GM23338 (cell line): ENCODE measurements around the gene OLFML1. TPM values are rescaled to one million over a fixed set of nuclear protein-coding genes. Genes with fewer than 3 reads are reported as not detected.

Experiments
- ATAC-seq: fragments of 200-7000 bp; cut with Tn5 transposase; 3 replicates; pipeline ENCODE4 v1.9.1; 2020
- DNase-seq: peaks from one replicate; pipeline ENCODE4 v3.0.0-alpha.2; 2015; ENCODE audit warnings: low spot score
- H2AFZ ChIP-seq: fragments of 200-600 bp; sonication (generic); 2 replicates; pipeline ENCODE4 v1.8.0; 2016; ENCODE audit warnings: antibody characterized with exemption, mild to moderate bottlenecking, moderate library complexity
- H3F3A ChIP-seq: fragments of 200-600 bp; sonication (generic); replicated peaks from 2 replicates; pipeline ENCODE4 v1.8.0; 2017; ENCODE audit warnings: antibody characterized with exemption, mixed run types, low read depth
- H3K27ac ChIP-seq: fragments of 200-600 bp; sonication (generic); 2 replicates; pipeline ENCODE4 v1.6.1; 2016; ENCODE audit warnings: low read depth
- H3K27me3 ChIP-seq: fragments of 200-600 bp; sonication (generic); 2 replicates; pipeline ENCODE4 v1.8.0; 2016; ENCODE audit warnings: mild to moderate bottlenecking, mixed run types, moderate library complexity; ENCODE audit not compliant: insufficient read depth
- H3K36me3 ChIP-seq: fragments of 200-600 bp; sonication (generic); 2 replicates; pipeline ENCODE4 v1.8.0; 2016; ENCODE audit warnings: mild to moderate bottlenecking; ENCODE audit not compliant: insufficient read depth
- H3K4me1 ChIP-seq: fragments of 200-600 bp; sonication (generic); 2 replicates; pipeline ENCODE4 v1.8.0; 2016; ENCODE audit warnings: mild to moderate bottlenecking, moderate library complexity; ENCODE audit not compliant: insufficient read depth
- H3K4me2 ChIP-seq: fragments of 200-600 bp; sonication (generic); 2 replicates; pipeline ENCODE4 v1.7.1; 2017; ENCODE audit warnings: mixed run types
- H3K4me3 ChIP-seq: fragments of 200-600 bp; sonication (generic); 2 replicates; pipeline ENCODE4 v1.6.1; 2016; ENCODE audit warnings: mixed run types
- H3K79me2 ChIP-seq: fragments of 200-600 bp; sonication (generic); replicated peaks from 2 replicates; pipeline ENCODE4 v1.8.0; 2017; ENCODE audit warnings: mild to moderate bottlenecking; ENCODE audit not compliant: insufficient read depth
- H3K9me2 ChIP-seq: fragments of 200-600 bp; sonication (generic); 2 replicates; pipeline ENCODE4 v1.8.0; 2017; ENCODE audit not compliant: insufficient read depth
- H4K20me1 ChIP-seq: fragments of 200-600 bp; sonication (generic); replicated peaks from 2 replicates; pipeline ENCODE4 v1.8.0; 2017; ENCODE audit warnings: mild to moderate bottlenecking; ENCODE audit not compliant: insufficient read depth
- H3K27ac Mint-ChIP-seq: 2 replicates; pipeline ENCODE4 v1.8.0; 2020; ENCODE audit warnings: inconsistent platforms, mild to moderate bottlenecking, moderate library complexity, mixed read lengths
- H3K27me3 Mint-ChIP-seq: 3 replicates; pipeline ENCODE4 v1.8.0; 2022; ENCODE audit warnings: low read depth, mild to moderate bottlenecking, moderate library complexity, mixed read lengths, inconsistent platforms; ENCODE audit not compliant: insufficient read depth, poor library complexity
- H3K36me3 Mint-ChIP-seq: 3 replicates; pipeline ENCODE4 v1.8.0; 2021; ENCODE audit warnings: low read depth, mild to moderate bottlenecking, inconsistent platforms, moderate library complexity, mixed read lengths
- H3K4me1 Mint-ChIP-seq: 3 replicates; pipeline ENCODE4 v1.8.0; 2020; ENCODE audit warnings: mild to moderate bottlenecking, inconsistent platforms, mixed read lengths
- H3K4me3 Mint-ChIP-seq: 3 replicates; pipeline ENCODE4 v1.8.0; 2021; ENCODE audit warnings: moderate library complexity, mild to moderate bottlenecking, inconsistent platforms, mixed read lengths
- H3K9me3 Mint-ChIP-seq: 3 replicates; pipeline ENCODE4 v1.8.0; 2020; ENCODE audit warnings: moderate library complexity, mild to moderate bottlenecking, inconsistent platforms, mixed read lengths
- CREB1 ChIP-seq: fragments of 250-450 bp; sonication (Bioruptor Pico); IDR thresholded peaks from 2 replicates; pipeline ENCODE4 v1.5.0; 2020; ENCODE audit warnings: low read depth, mild to moderate bottlenecking, moderate library complexity
- EZH2 ChIP-seq: fragments of 200-600 bp; sonication (generic); IDR thresholded peaks from one replicate; pipeline ENCODE4 v1.8.0; 2017; ENCODE audit warnings: antibody characterized with exemption, mild to moderate bottlenecking, low read depth; ENCODE audit not compliant: unreplicated experiment
- EZH2phosphoT487 ChIP-seq: fragments of 200-600 bp; sonication (generic); IDR thresholded peaks from one replicate; pipeline ENCODE4 v1.8.1; 2018; ENCODE audit warnings: antibody characterized with exemption; ENCODE audit not compliant: unreplicated experiment
- JUNB ChIP-seq: IDR thresholded peaks from one replicate; pipeline ENCODE4 v1.6.1; 2016; ENCODE audit warnings: antibody characterized with exemption; ENCODE audit not compliant: unreplicated experiment
- NANOG ChIP-seq: IDR thresholded peaks from 2 replicates; pipeline ENCODE4 v1.6.1; 2016; ENCODE audit warnings: antibody characterized with exemption, borderline replicate concordance
- ZNF114 ChIP-seq: fragments of 250-450 bp; sonication (Bioruptor Pico); IDR thresholded peaks from 2 replicates; pipeline ENCODE4 v1.5.0; 2020; ENCODE audit warnings: mild to moderate bottlenecking, moderate library complexity
- ZNF331 ChIP-seq: fragments of 250-450 bp; sonication (Bioruptor Pico); IDR thresholded peaks from 2 replicates; pipeline ENCODE4 v1.5.0; 2020; ENCODE audit warnings: low read depth, mild to moderate bottlenecking, moderate library complexity
- polyA plus RNA-seq: library from polyadenylated mRNA; unstranded; fragments of >200 nt; fragmentation: Nextera tagmentation; extraction: Ambion mirVana; gene quantifications from 2 replicates; pipeline ENCODE4 v1.2.1, GENCODE V29; 2016
- total RNA-seq: library from RNA; depleted of rRNA; stranded (reverse); fragments of >200 nt; shearing (Covaris generic); gene quantifications from 2 replicates; pipeline ENCODE4 v1.2.3, GENCODE V29; 2014
- TF ChIP-seq, protein P1 (sequence below): fragments of 250-450 bp; sonication (Bioruptor Pico); IDR thresholded peaks from 2 replicates; pipeline ENCODE4 v1.5.0; 2020; ENCODE audit warnings: mild to moderate bottlenecking, moderate library complexity
- TF ChIP-seq, protein P2 (sequence below): IDR thresholded peaks from 2 replicates; pipeline ENCODE4 v1.6.1; 2016; ENCODE audit warnings: antibody characterized with exemption

The OLFML1 gene
- total and polyA plus RNA-seq, 2 experiments from 2014 or later = 0.21 TPM; not detected in 1

- TF ChIP-seq, protein P1, sequence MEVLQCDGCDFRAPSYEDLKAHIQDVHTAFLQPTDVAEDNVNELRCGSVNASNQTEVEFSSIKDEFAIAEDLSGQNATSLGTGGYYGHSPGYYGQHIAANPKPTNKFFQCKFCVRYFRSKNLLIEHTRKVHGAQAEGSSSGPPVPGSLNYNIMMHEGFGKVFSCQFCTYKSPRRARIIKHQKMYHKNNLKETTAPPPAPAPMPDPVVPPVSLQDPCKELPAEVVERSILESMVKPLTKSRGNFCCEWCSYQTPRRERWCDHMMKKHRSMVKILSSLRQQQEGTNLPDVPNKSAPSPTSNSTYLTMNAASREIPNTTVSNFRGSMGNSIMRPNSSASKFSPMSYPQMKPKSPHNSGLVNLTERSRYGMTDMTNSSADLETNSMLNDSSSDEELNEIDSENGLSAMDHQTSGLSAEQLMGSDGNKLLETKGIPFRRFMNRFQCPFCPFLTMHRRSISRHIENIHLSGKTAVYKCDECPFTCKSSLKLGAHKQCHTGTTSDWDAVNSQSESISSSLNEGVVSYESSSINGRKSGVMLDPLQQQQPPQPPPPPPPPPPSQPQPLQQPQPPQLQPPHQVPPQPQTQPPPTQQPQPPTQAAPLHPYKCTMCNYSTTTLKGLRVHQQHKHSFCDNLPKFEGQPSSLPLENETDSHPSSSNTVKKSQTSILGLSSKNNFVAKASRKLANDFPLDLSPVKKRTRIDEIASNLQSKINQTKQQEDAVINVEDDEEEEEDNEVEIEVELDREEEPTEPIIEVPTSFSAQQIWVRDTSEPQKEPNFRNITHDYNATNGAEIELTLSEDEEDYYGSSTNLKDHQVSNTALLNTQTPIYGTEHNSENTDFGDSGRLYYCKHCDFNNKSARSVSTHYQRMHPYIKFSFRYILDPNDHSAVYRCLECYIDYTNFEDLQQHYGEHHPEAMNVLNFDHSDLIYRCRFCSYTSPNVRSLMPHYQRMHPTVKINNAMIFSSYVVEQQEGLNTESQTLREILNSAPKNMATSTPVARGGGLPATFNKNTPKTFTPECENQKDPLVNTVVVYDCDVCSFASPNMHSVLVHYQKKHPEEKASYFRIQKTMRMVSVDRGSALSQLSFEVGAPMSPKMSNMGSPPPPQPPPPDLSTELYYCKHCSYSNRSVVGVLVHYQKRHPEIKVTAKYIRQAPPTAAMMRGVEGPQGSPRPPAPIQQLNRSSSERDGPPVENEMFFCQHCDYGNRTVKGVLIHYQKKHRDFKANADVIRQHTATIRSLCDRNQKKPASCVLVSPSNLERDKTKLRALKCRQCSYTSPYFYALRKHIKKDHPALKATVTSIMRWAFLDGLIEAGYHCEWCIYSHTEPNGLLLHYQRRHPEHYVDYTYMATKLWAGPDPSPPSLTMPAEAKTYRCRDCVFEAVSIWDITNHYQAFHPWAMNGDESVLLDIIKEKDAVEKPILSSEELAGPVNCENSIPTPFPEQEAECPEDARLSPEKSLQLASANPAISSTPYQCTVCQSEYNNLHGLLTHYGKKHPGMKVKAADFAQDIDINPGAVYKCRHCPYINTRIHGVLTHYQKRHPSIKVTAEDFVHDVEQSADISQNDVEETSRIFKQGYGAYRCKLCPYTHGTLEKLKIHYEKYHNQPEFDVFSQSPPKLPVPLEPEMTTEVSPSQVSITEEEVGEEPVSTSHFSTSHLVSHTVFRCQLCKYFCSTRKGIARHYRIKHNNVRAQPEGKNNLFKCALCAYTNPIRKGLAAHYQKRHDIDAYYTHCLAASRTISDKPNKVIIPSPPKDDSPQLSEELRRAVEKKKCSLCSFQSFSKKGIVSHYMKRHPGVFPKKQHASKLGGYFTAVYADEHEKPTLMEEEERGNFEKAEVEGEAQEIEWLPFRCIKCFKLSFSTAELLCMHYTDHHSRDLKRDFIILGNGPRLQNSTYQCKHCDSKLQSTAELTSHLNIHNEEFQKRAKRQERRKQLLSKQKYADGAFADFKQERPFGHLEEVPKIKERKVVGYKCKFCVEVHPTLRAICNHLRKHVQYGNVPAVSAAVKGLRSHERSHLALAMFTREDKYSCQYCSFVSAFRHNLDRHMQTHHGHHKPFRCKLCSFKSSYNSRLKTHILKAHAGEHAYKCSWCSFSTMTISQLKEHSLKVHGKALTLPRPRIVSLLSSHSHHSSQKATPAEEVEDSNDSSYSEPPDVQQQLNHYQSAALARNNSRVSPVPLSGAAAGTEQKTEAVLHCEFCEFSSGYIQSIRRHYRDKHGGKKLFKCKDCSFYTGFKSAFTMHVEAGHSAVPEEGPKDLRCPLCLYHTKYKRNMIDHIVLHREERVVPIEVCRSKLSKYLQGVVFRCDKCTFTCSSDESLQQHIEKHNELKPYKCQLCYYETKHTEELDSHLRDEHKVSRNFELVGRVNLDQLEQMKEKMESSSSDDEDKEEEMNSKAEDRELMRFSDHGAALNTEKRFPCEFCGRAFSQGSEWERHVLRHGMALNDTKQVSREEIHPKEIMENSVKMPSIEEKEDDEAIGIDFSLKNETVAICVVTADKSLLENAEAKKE (CRISPR knock-in tag) = no peak
- TF ChIP-seq ZNF114 (CRISPR knock-in tag) (no peak), JUNB (no peak), CREB1 (CRISPR knock-in tag) (no peak), EZH2 (no peak), EZH2phosphoT487 (no peak)
These were observed 38.3 kb downstream of the OLFML1 start (continued) for GRCh38 chr11:7523416-7524210.

GRCh38 chr11:7524462-7525235, 39.3 kb downstream of the OLFML1 start:
- H3K4me3 Mint-ChIP-seq = no peak overlapping the region
- Histone ChIP-seq H3K27ac (no peak overlapping the region), H3K36me3 (no peaks in the 10 kb centered on the region), H4K20me1 (no peaks in the 10 kb centered on the region; the same call in 1 of the 2 replicates), H2AFZ (no peak overlapping the region), H3K4me2 (no peak overlapping the region), H3K4me3 (no peak overlapping the region), H3K27me3 (no peaks in the 10 kb centered on the region), H3K79me2 (no peaks in the 10 kb centered on the region), H3F3A (no peaks in the 10 kb centered on the region), H3K9me2 (peaks cover 18% of the 10 kb centered on the region; the same call in 1 of the 2 replicates), H3K4me1 (no peaks in the 10 kb centered on the region)
- no peak for DNase-seq
- no peaks in the 10 kb centered on the region; the same call in 2 of the 3 replicates for H3K4me1 Mint-ChIP-seq
- H3K36me3 Mint-ChIP-seq = no peaks in the 10 kb centered on the region
- H3K27me3 Mint-ChIP-seq = peaks cover 2% of the 10 kb centered on the region
- ATAC-seq = no peak
- H3K9me3 Mint-ChIP-seq = peaks cover 3% of the 10 kb centered on the region; the same call in 1 of the 3 replicates
- H3K27ac Mint-ChIP-seq = no peak overlapping the region
- TF ChIP-seq JUNB = no peak
- no peak for TF ChIP-seq EZH2phosphoT487
- no peak for TF ChIP-seq NANOG
- no peak for TF ChIP-seq ZNF331
- TF ChIP-seq CREB1 (CRISPR knock-in tag) = no peak
- TF ChIP-seq, protein P2, sequence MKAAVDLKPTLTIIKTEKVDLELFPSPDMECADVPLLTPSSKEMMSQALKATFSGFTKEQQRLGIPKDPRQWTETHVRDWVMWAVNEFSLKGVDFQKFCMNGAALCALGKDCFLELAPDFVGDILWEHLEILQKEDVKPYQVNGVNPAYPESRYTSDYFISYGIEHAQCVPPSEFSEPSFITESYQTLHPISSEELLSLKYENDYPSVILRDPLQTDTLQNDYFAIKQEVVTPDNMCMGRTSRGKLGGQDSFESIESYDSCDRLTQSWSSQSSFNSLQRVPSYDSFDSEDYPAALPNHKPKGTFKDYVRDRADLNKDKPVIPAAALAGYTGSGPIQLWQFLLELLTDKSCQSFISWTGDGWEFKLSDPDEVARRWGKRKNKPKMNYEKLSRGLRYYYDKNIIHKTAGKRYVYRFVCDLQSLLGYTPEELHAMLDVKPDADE = no peak
